B cell (primary cell): ENCODE measurements around the gene CASP8AP2. TPM values are rescaled to one million over a fixed set of nuclear protein-coding genes. Genes with fewer than 3 reads are reported as not detected.
"Not testable (repeated sequence)": the region's sequence is repeated elsewhere in the genome, so short reads cannot be mapped to it uniquely, and the experiment has no call there.

Experiments
- ATAC-seq: fragments of 200-7000 bp; cut with Tn5 transposase; one replicate; pipeline ENCODE4 v1.10.0; 2021; ENCODE audit warnings: low read depth, mild to moderate bottlenecking, moderate number of reproducible peaks, moderate library complexity
- CTCF ChIA-PET: fragments of 350-600 bp; sonication (Branson Sonifier 250); formaldehyde crosslinking; loops from one replicate; lab custom pipeline; 2021; ENCODE audit warnings: antibody characterized with exemption, inconsistent platforms; lab: Charles Lee
- POLR2A ChIA-PET: fragments of 350-600 bp; sonication (Branson Sonifier 250); formaldehyde crosslinking; loops from one replicate; lab custom pipeline; 2021; ENCODE audit warnings: antibody characterized with exemption; lab: Charles Lee
- DNase-seq: peaks from one replicate; pipeline ENCODE4 v3.0.0; 2013
- H2AFZ ChIP-seq: 2 replicates; pipeline ENCODE4 v1.6.1; 2012; ENCODE audit warnings: mild to moderate bottlenecking, low read depth, low read length; ENCODE audit not compliant: insufficient read depth, poor library complexity, severe bottlenecking
- H3K27ac ChIP-seq, 2 donors: 1 replicate in 1 of 2; 2 replicates in 1 of 2; pipeline ENCODE4 v1.5.1; 2012 to 2013; ENCODE audit warnings: low read length in 2 of 2, mild to moderate bottlenecking in 2 of 2, moderate library complexity in 1 of 2
- H3K27me3 ChIP-seq, 4 experiments: fragments of 200-600 bp in 1 of 4; sonication (generic) in 1 of 4; replicated peaks in 1 of 4; 1 replicate in 2 of 4; 2 replicates in 2 of 4; pipeline versions ENCODE4 v1.6.1 to v1.7.0; 2013 to 2016; ENCODE audit warnings: low read length in 3 of 4, mild to moderate bottlenecking in 2 of 4, mixed read lengths in 1 of 4, moderate library complexity in 1 of 4; ENCODE audit not compliant: insufficient read depth in 4 of 4, control insufficient read depth in 3 of 4; ENCODE audit errors: control extremely low read depth in 1 of 4
- H3K36me3 ChIP-seq, 2 experiments: replicated peaks in 1 of 2; 1 replicate in 1 of 2; 2 replicates in 1 of 2; pipeline versions ENCODE4 v1.6.1 to v1.7.1; 2013; ENCODE audit warnings: low read length in 1 of 2; ENCODE audit not compliant: insufficient read depth in 2 of 2, control insufficient read depth in 1 of 2; ENCODE audit errors: control extremely low read depth in 1 of 2, extremely low read depth in 1 of 2
- H3K4me1 ChIP-seq, 2 donors: fragments of 200-600 bp in 1 of 2; sonication (generic) in 1 of 2; 1 replicate in 1 of 2; 2 replicates in 1 of 2; pipeline versions ENCODE4 v1.5.1 to v1.6.1; 2013 to 2017; ENCODE audit warnings: low read length in 2 of 2; ENCODE audit not compliant: control insufficient read depth in 2 of 2, insufficient read depth in 2 of 2
- H3K4me2 ChIP-seq: replicated peaks from 2 replicates; pipeline ENCODE3; 2012; ENCODE audit warnings: mild to moderate bottlenecking, low read depth, low read length; ENCODE audit not compliant: poor library complexity, severe bottlenecking
- H3K4me3 ChIP-seq, 5 experiments: fragments of 200-600 bp in 1 of 5; sonication (generic) in 1 of 5; 1 replicate in 3 of 5; 2 replicates in 2 of 5; pipeline versions ENCODE4 v1.5.1 to v1.7.0; 2011 to 2016; ENCODE audit warnings: low read length in 4 of 5, mild to moderate bottlenecking in 4 of 5, low read depth in 2 of 5, control low read depth in 1 of 5, moderate library complexity in 1 of 5; ENCODE audit not compliant: insufficient read depth in 1 of 5; ENCODE audit errors: control extremely low read depth in 1 of 5, extremely low read depth in 1 of 5
- H3K79me2 ChIP-seq: fragments of 200-600 bp; sonication (generic); one replicate; pipeline ENCODE4 v1.6.0; 2016; ENCODE audit warnings: low read length; ENCODE audit not compliant: control insufficient read depth, insufficient read depth
- H3K9ac ChIP-seq: fragments of 200-600 bp; sonication (generic); 2 replicates; pipeline ENCODE4 v1.6.1; 2017; ENCODE audit warnings: mild to moderate bottlenecking, low read length, moderate library complexity
- H3K9me3 ChIP-seq, 3 donors: one replicate each; pipeline versions ENCODE4 v1.6.1 to v1.7.1; 2013; ENCODE audit warnings: low read length in 2 of 3; ENCODE audit not compliant: control insufficient read depth in 2 of 3, insufficient read depth in 1 of 3; ENCODE audit errors: control extremely low read depth in 1 of 3
- H4K20me1 ChIP-seq: 2 replicates; pipeline ENCODE4 v1.6.0; 2012; ENCODE audit warnings: mild to moderate bottlenecking, low read length; ENCODE audit not compliant: insufficient read depth, control insufficient read depth, poor library complexity, severe bottlenecking
- H3K27ac Mint-ChIP-seq: one replicate; pipeline ENCODE4 v1.8.0; 2021; ENCODE audit warnings: mixed read lengths
- H3K27me3 Mint-ChIP-seq: one replicate; pipeline ENCODE4 v1.8.0; 2021; ENCODE audit warnings: mixed read lengths
- H3K4me1 Mint-ChIP-seq: one replicate; pipeline ENCODE4 v1.8.0; 2021; ENCODE audit warnings: mixed read lengths
- H3K4me3 Mint-ChIP-seq: one replicate; pipeline ENCODE4 v1.8.0; 2021; ENCODE audit warnings: mixed read lengths
- H3K9me3 Mint-ChIP-seq: one replicate; pipeline ENCODE4 v1.8.0; 2022; ENCODE audit warnings: mixed read lengths; ENCODE audit not compliant: insufficient read depth
- CTCF ChIP-seq: fragments of 200-600 bp; IDR thresholded peaks from one replicate; pipeline ENCODE4 v1.8.0; 2022; ENCODE audit warnings: antibody characterized with exemption, mild to moderate bottlenecking
- EZH2 ChIP-seq: IDR thresholded peaks from 2 replicates; pipeline ENCODE4 v1.6.1; 2012; ENCODE audit warnings: borderline replicate concordance, low read depth, mild to moderate bottlenecking, moderate library complexity, low read length; ENCODE audit not compliant: insufficient read depth, poor library complexity, severe bottlenecking
- WGBS: methylation state at CpG from one replicate; pipeline ENCODE4 v1.1.5; 2013; ENCODE audit warnings: missing lambda C conversion rate; ENCODE audit not compliant: insufficient coverage; 5-methylcytosine and 5-hydroxymethylcytosine counted together
- intact Hi-C: fragments of 100-400 bp; cut with micrococcal nuclease; formaldehyde crosslinking; loops from one replicate; pipeline ENCODE4 v1.10.0; 2022
- polyA plus RNA-seq: library from polyadenylated mRNA; depleted of rRNA; stranded (reverse); fragments of >200 nt; gene quantifications from 2 replicates; pipeline ENCODE4 v1.2.3, GENCODE V29; 2012
- total RNA-seq, 2 donors: library from RNA; stranded (reverse); fragments of 120-200 nt in 1 of 2; gene quantifications; 1 replicate in 1 of 2; 2 replicates in 1 of 2; pipeline versions ENCODE4 v1.2.3 to v1.2.4, GENCODE V29; 2013 to 2022

The CASP8AP2 gene
- total and polyA plus RNA-seq, 2 donors (not counting 1 experiment from before 2014, with no cell fraction given): 5.9 to 30.6 TPM

DNA sequence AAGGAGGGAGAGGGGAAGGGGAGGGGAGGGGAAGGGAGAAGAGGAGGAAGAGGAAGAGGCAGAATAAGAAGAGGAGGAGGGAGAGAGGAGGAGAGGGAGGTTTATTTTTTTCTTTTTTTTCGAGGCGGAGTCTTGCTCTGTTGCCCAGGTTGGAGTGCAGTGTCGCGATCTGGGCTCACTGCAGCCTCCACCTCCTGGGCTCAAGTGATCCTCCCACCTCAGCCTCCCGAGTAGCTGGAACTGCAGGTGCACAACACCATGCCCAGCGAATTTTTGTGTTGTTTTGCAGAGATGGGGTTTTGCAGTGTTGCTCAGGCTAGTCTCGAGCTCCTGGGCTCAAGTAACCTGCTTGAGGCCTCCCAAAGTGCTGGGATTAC lies 58.4 kb downstream of the CASP8AP2 start:
- Histone ChIP-seq H3K36me3 (no peaks in the 10 kb centered on the region), H3K9me3 (peaks cover 0 to 20% (median 0%) of the 10 kb centered on the region in 3 donors), H3K79me2 (no peaks in the 10 kb centered on the region), H3K27me3 (peaks cover 0 to 23% (median 14%) of the 10 kb centered on the region in 4 experiments), H3K27ac (no peak overlapping the region), H3K9ac (no peak overlapping the region), H4K20me1 (no peaks in the 10 kb centered on the region), H3K4me1 (peaks cover 3 to 4% of the 10 kb centered on the region in 2 donors), H3K4me2 (peak overlapping the region; percentile 49), H2AFZ (peak overlapping the region; percentile 51), H3K4me3 (no peak overlapping the region)
- H3K4me3 Mint-ChIP-seq: no peak overlapping the region
- no peak for TF ChIP-seq CTCF
- no peak for TF ChIP-seq EZH2
- H3K27ac Mint-ChIP-seq: no peak overlapping the region
- CTCF ChIA-PET: interaction anchor here (1.2 kb wide), 1 partner anchor 52 kb away, joined by 3 read pairs; no protein-coding TSS in a partner anchor
- intact Hi-C loops: no loop called here
- peaks cover 24% of the 10 kb centered on the region for H3K27me3 Mint-ChIP-seq
- POLR2A ChIA-PET: no interaction called here
- DNase-seq (no peak), ATAC-seq (no peak)
- peaks cover 7% of the 10 kb centered on the region for H3K4me1 Mint-ChIP-seq
- no peaks in the 10 kb centered on the region for H3K9me3 Mint-ChIP-seq
- 97% methylated on average over 5 of the region's 7 CpGs for WGBS

- 100% methylated on average over 2 of the region's 3 CpGs for WGBS
- Mint-ChIP-seq H3K27ac (no peak overlapping the region), H3K27me3 (peaks cover 31% of the 10 kb centered on the region), H3K9me3 (no peaks in the 10 kb centered on the region), H3K4me3 (no peak overlapping the region), H3K4me1 (peaks cover 7% of the 10 kb centered on the region)
- POLR2A ChIA-PET: no interaction called here
- Histone ChIP-seq H4K20me1 (no peaks in the 10 kb centered on the region), H3K9ac (no peak overlapping the region), H3K9me3 (peaks cover 0 to 20% (median 0%) of the 10 kb centered on the region in 3 donors), H2AFZ (no peak overlapping the region), H3K27me3 (peaks cover 0 to 25% (median 19%) of the 10 kb centered on the region in 4 experiments), H3K79me2 (no peaks in the 10 kb centered on the region), H3K4me3 (no peak overlapping the region), H3K4me2 (no peak overlapping the region), H3K36me3 (no peaks in the 10 kb centered on the region), H3K4me1 (peaks cover 3 to 4% of the 10 kb centered on the region in 2 donors), H3K27ac (no peak overlapping the region)
- CTCF ChIA-PET: interaction anchor here (1.2 kb wide), 1 partner anchor 51 kb away, joined by 3 read pairs; no protein-coding TSS in a partner anchor
- intact Hi-C loops: no loop called here
- DNase-seq (no peak), ATAC-seq (no peak)
- TF ChIP-seq EZH2 (no peak), CTCF (no peak)
These were observed 59.2 kb downstream of the CASP8AP2 start for GRCh38 chr6:89888871-89889270.

DNA sequence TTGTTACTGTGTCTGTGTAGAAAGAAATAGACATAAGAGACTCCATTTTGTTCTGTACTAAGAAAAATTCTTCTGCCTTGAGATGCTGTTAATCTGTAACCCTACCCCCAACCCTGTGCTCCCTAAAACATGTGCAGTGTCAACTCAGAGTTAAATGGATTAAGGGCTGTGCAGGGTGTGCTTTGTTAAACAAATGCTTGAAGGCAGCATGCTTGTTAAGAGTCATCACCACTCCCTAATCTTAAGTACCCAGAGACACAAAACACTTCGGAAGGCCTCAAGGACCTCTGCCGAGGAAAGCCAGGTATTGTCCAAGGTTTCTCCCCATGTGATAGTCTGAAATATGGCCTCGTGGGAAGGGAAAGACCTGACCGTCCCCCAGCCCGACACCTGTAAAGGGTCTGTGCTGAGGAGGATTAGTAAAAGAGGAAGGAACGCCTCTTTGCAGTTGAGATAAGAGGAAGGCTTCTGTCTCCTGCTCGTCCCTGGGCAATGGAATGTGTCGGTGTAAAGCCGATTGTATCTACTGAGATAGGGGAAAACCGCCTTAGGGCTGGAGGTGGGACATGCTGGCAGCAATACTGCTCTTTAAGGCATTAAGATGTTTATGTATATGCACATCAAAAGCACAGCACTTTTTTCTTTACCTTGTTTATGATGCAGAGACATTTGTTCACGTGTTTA lies 61.3 kb downstream of the CASP8AP2 start:
- CTCF ChIA-PET, H2AFZ ChIP-seq, H3K27ac Mint-ChIP-seq, H3K79me2 ChIP-seq, POLR2A ChIA-PET, DNase-seq, H3K4me1 ChIP-seq, intact Hi-C loops, H3K4me2 ChIP-seq, H3K36me3 ChIP-seq, H4K20me1 ChIP-seq, H3K4me3 ChIP-seq, H3K9me3 Mint-ChIP-seq, H3K27ac ChIP-seq, ATAC-seq, H3K4me1 Mint-ChIP-seq, H3K9ac ChIP-seq: not testable (repeated sequence)
- H3K27me3 Mint-ChIP-seq: peaks cover 50% of the 10 kb centered on the region
- Histone ChIP-seq H3K9me3 (peaks cover 0 to 20% (median 0%) of the 10 kb centered on the region in 3 donors), H3K27me3 (peaks cover 0 to 40% (median 32%) of the 10 kb centered on the region in 4 experiments)
- peak overlapping the region; percentile 17 for H3K4me3 Mint-ChIP-seq
- 17% methylated on average over 3 of the region's 11 CpGs for WGBS
